IMR-90 (cell line): ENCODE measurements around the gene SMIM22.

Source experiments
- BHLHE40 ChIP-seq: fragments of 150-350 bp; IDR thresholded peaks from 2 replicates; pipeline ENCODE4 v1.6.1; 2016; ENCODE audit warnings: mild to moderate bottlenecking, low read depth, low read length
- CEBPB ChIP-seq: IDR thresholded peaks from 2 replicates; pipeline ENCODE4 v1.6.1; 2012; ENCODE audit warnings: low read depth, low read length, improper control_type of control experiment
- CTCF ChIP-seq: conservative IDR thresholded peaks from 2 replicates; pipeline ENCODE4 v1.5.1; 2012; ENCODE audit warnings: mild to moderate bottlenecking, low read depth, low read length, improper control_type of control experiment
- ELK1 ChIP-seq: fragments of 150-350 bp; IDR thresholded peaks from 2 replicates; pipeline ENCODE4 v1.6.1; 2016; ENCODE audit warnings: low read depth, mild to moderate bottlenecking, low read length, moderate library complexity, borderline replicate concordance
- MAFK ChIP-seq: IDR thresholded peaks from 2 replicates; pipeline ENCODE4 v1.6.1; 2012; ENCODE audit warnings: low read depth, low read length, improper control_type of control experiment
- MAZ ChIP-seq: IDR thresholded peaks from 2 replicates; pipeline ENCODE4 v1.6.1; 2012; ENCODE audit warnings: low read depth, mild to moderate bottlenecking, low read length, improper control_type of control experiment, moderate library complexity, borderline replicate concordance
- POLR2A ChIP-seq: IDR thresholded peaks from 2 replicates; pipeline ENCODE4 v1.6.1; 2012; ENCODE audit warnings: mild to moderate bottlenecking, low read depth, low read length
- SMC3 ChIP-seq: fragments of 150-350 bp; IDR thresholded peaks from 2 replicates; pipeline ENCODE4 v1.6.1; 2016; ENCODE audit warnings: low read depth, mild to moderate bottlenecking, antibody characterized with exemption, low read length, moderate library complexity
- USF2 ChIP-seq: fragments of 150-350 bp; IDR thresholded peaks from 2 replicates; pipeline ENCODE4 v1.6.1; 2017; ENCODE audit warnings: mild to moderate bottlenecking, antibody characterized with exemption, low read length, low read depth

- TF ChIP-seq CTCF (no peak), MAFK (no peak), MAZ (no peak), POLR2A (no peak), USF2 (no peak), ELK1 (no peak), SMC3 (no peak), BHLHE40 (no peak), CEBPB (no peak)
Observed at GRCh38 chr16:4762205-4762604, 33.0 kb upstream of the SMIM22 start.
